B cell (primary cell): Measurements from ENCODE around the gene EIF4ENIF1. TPM values are rescaled to one million over a fixed set of nuclear protein-coding genes. Genes with fewer than 3 reads are reported as not detected.

Experiments used
- ATAC-seq: fragments of 200-7000 bp; cut with Tn5 transposase; one replicate; pipeline ENCODE4 v1.10.0; 2021; ENCODE audit warnings: low read depth, mild to moderate bottlenecking, moderate number of reproducible peaks, moderate library complexity
- CTCF ChIA-PET: fragments of 350-600 bp; sonication (Branson Sonifier 250); formaldehyde crosslinking; loops from one replicate; lab custom pipeline; 2021; ENCODE audit warnings: antibody characterized with exemption, inconsistent platforms; lab: Charles Lee
- POLR2A ChIA-PET: fragments of 350-600 bp; sonication (Branson Sonifier 250); formaldehyde crosslinking; loops from one replicate; lab custom pipeline; 2021; ENCODE audit warnings: antibody characterized with exemption; lab: Charles Lee
- DNase-seq: peaks from one replicate; pipeline ENCODE4 v3.0.0; 2013
- H2AFZ ChIP-seq: 2 replicates; pipeline ENCODE4 v1.6.1; 2012; ENCODE audit warnings: mild to moderate bottlenecking, low read depth, low read length; ENCODE audit not compliant: insufficient read depth, poor library complexity, severe bottlenecking
- H3K27ac ChIP-seq, 2 donors: 1 replicate in 1 of 2; 2 replicates in 1 of 2; pipeline ENCODE4 v1.5.1; 2012 to 2013; ENCODE audit warnings: low read length in 2 of 2, mild to moderate bottlenecking in 2 of 2, moderate library complexity in 1 of 2
- H3K27me3 ChIP-seq, 4 experiments: fragments of 200-600 bp in 1 of 4; sonication (generic) in 1 of 4; replicated peaks in 1 of 4; 1 replicate in 2 of 4; 2 replicates in 2 of 4; pipeline versions ENCODE4 v1.6.1 to v1.7.0; 2013 to 2016; ENCODE audit warnings: low read length in 3 of 4, mild to moderate bottlenecking in 2 of 4, mixed read lengths in 1 of 4, moderate library complexity in 1 of 4; ENCODE audit not compliant: insufficient read depth in 4 of 4, control insufficient read depth in 3 of 4; ENCODE audit errors: control extremely low read depth in 1 of 4
- H3K36me3 ChIP-seq, 2 experiments: replicated peaks in 1 of 2; 1 replicate in 1 of 2; 2 replicates in 1 of 2; pipeline versions ENCODE4 v1.6.1 to v1.7.1; 2013; ENCODE audit warnings: low read length in 1 of 2; ENCODE audit not compliant: insufficient read depth in 2 of 2, control insufficient read depth in 1 of 2; ENCODE audit errors: control extremely low read depth in 1 of 2, extremely low read depth in 1 of 2
- H3K4me1 ChIP-seq, 2 donors: fragments of 200-600 bp in 1 of 2; sonication (generic) in 1 of 2; 1 replicate in 1 of 2; 2 replicates in 1 of 2; pipeline versions ENCODE4 v1.5.1 to v1.6.1; 2013 to 2017; ENCODE audit warnings: low read length in 2 of 2; ENCODE audit not compliant: control insufficient read depth in 2 of 2, insufficient read depth in 2 of 2
- H3K4me2 ChIP-seq: replicated peaks from 2 replicates; pipeline ENCODE3; 2012; ENCODE audit warnings: mild to moderate bottlenecking, low read depth, low read length; ENCODE audit not compliant: poor library complexity, severe bottlenecking
- H3K4me3 ChIP-seq, 5 experiments: fragments of 200-600 bp in 1 of 5; sonication (generic) in 1 of 5; 1 replicate in 3 of 5; 2 replicates in 2 of 5; pipeline versions ENCODE4 v1.5.1 to v1.7.0; 2011 to 2016; ENCODE audit warnings: low read length in 4 of 5, mild to moderate bottlenecking in 4 of 5, low read depth in 2 of 5, control low read depth in 1 of 5, moderate library complexity in 1 of 5; ENCODE audit not compliant: insufficient read depth in 1 of 5; ENCODE audit errors: control extremely low read depth in 1 of 5, extremely low read depth in 1 of 5
- H3K79me2 ChIP-seq: fragments of 200-600 bp; sonication (generic); one replicate; pipeline ENCODE4 v1.6.0; 2016; ENCODE audit warnings: low read length; ENCODE audit not compliant: control insufficient read depth, insufficient read depth
- H3K9ac ChIP-seq: fragments of 200-600 bp; sonication (generic); 2 replicates; pipeline ENCODE4 v1.6.1; 2017; ENCODE audit warnings: mild to moderate bottlenecking, low read length, moderate library complexity
- H3K9me3 ChIP-seq, 3 donors: one replicate each; pipeline versions ENCODE4 v1.6.1 to v1.7.1; 2013; ENCODE audit warnings: low read length in 2 of 3; ENCODE audit not compliant: control insufficient read depth in 2 of 3, insufficient read depth in 1 of 3; ENCODE audit errors: control extremely low read depth in 1 of 3
- H4K20me1 ChIP-seq: 2 replicates; pipeline ENCODE4 v1.6.0; 2012; ENCODE audit warnings: mild to moderate bottlenecking, low read length; ENCODE audit not compliant: insufficient read depth, control insufficient read depth, poor library complexity, severe bottlenecking
- H3K27ac Mint-ChIP-seq: one replicate; pipeline ENCODE4 v1.8.0; 2021; ENCODE audit warnings: mixed read lengths
- H3K27me3 Mint-ChIP-seq: one replicate; pipeline ENCODE4 v1.8.0; 2021; ENCODE audit warnings: mixed read lengths
- H3K4me1 Mint-ChIP-seq: one replicate; pipeline ENCODE4 v1.8.0; 2021; ENCODE audit warnings: mixed read lengths
- H3K4me3 Mint-ChIP-seq: one replicate; pipeline ENCODE4 v1.8.0; 2021; ENCODE audit warnings: mixed read lengths
- H3K9me3 Mint-ChIP-seq: one replicate; pipeline ENCODE4 v1.8.0; 2022; ENCODE audit warnings: mixed read lengths; ENCODE audit not compliant: insufficient read depth
- CTCF ChIP-seq: fragments of 200-600 bp; IDR thresholded peaks from one replicate; pipeline ENCODE4 v1.8.0; 2022; ENCODE audit warnings: antibody characterized with exemption, mild to moderate bottlenecking
- EZH2 ChIP-seq: IDR thresholded peaks from 2 replicates; pipeline ENCODE4 v1.6.1; 2012; ENCODE audit warnings: borderline replicate concordance, low read depth, mild to moderate bottlenecking, moderate library complexity, low read length; ENCODE audit not compliant: insufficient read depth, poor library complexity, severe bottlenecking
- WGBS: methylation state at CpG from one replicate; pipeline ENCODE4 v1.1.5; 2013; ENCODE audit warnings: missing lambda C conversion rate; ENCODE audit not compliant: insufficient coverage; 5-methylcytosine and 5-hydroxymethylcytosine counted together
- intact Hi-C: fragments of 100-400 bp; cut with micrococcal nuclease; formaldehyde crosslinking; loops from one replicate; pipeline ENCODE4 v1.10.0; 2022
- polyA plus RNA-seq: library from polyadenylated mRNA; depleted of rRNA; stranded (reverse); fragments of >200 nt; gene quantifications from 2 replicates; pipeline ENCODE4 v1.2.3, GENCODE V29; 2012
- total RNA-seq, 2 donors: library from RNA; stranded (reverse); fragments of 120-200 nt in 1 of 2; gene quantifications; 1 replicate in 1 of 2; 2 replicates in 1 of 2; pipeline versions ENCODE4 v1.2.3 to v1.2.4, GENCODE V29; 2013 to 2022

EIF4ENIF1 gene
- total and polyA plus RNA-seq, 2 donors (not counting 1 experiment from before 2014, with no cell fraction given): 29.4 to 58.3 TPM

GRCh38 chr22:31477329-31477728, 12.3 kb downstream of the EIF4ENIF1 start:
- intact Hi-C loops: loop anchor here (1.0 to 10.0 kb wide), 3 partner anchors 12 to 47 kb away; partner anchors contain the start of genes EIF4ENIF1 and SFI1
- peak; percentile 64 for DNase-seq
- H3K9me3 Mint-ChIP-seq: no peaks in the 10 kb centered on the region
- Histone ChIP-seq H3K4me3 (no peak overlapping the region), H3K9me3 (no peaks in the 10 kb centered on the region), H3K9ac (no peak overlapping the region), H4K20me1 (peaks cover 33% of the 10 kb centered on the region), H3K4me2 (peak overlapping the region; percentile 37), H2AFZ (peak overlapping the region; percentile 24), H3K27me3 (no peaks in the 10 kb centered on the region), H3K27ac (peak overlapping the region; percentile 17 to 52), H3K4me1 (peaks cover 13 to 17% of the 10 kb centered on the region in 2 donors), H3K36me3 (peaks cover 2 to 35% of the 10 kb centered on the region in 2 experiments), H3K79me2 (peaks cover 97% of the 10 kb centered on the region)
- H3K27me3 Mint-ChIP-seq: no peaks in the 10 kb centered on the region
- TF ChIP-seq EZH2 (no peak), CTCF (no peak)
- peak overlapping the region; percentile 79 for H3K27ac Mint-ChIP-seq
- CTCF ChIA-PET: interaction anchor here (0.6 to 2.0 kb wide), 7 partner anchors 11 to 315 kb away, joined by 3 to 8 read pairs (median 3); no protein-coding TSS in a partner anchor
- peak overlapping the region; percentile 44 for H3K4me3 Mint-ChIP-seq
- POLR2A ChIA-PET: interaction anchor here (0.6 to 1.6 kb wide), 3 partner anchors 11 to 470 kb away, joined by 3 to 9 read pairs (median 5); no protein-coding TSS in a partner anchor
- peaks cover 19% of the 10 kb centered on the region for H3K4me1 Mint-ChIP-seq
- WGBS: no CpG with 5 or more reads among the region's 4 CpGs
- ATAC-seq: peak; percentile 90

- Histone ChIP-seq H4K20me1 (peaks cover 28% of the 10 kb centered on the region), H2AFZ (no peak overlapping the region), H3K4me1 (peaks cover 13 to 17% of the 10 kb centered on the region in 2 donors), H3K36me3 (peaks cover 2 to 32% of the 10 kb centered on the region in 2 experiments), H3K9ac (no peak overlapping the region), H3K9me3 (no peaks in the 10 kb centered on the region), H3K4me3 (no peak overlapping the region), H3K4me2 (no peak overlapping the region), H3K79me2 (peaks cover 97% of the 10 kb centered on the region), H3K27ac (no peak overlapping the region), H3K27me3 (no peaks in the 10 kb centered on the region)
- Mint-ChIP-seq H3K9me3 (no peaks in the 10 kb centered on the region), H3K4me1 (peaks cover 21% of the 10 kb centered on the region), H3K27ac (no peak overlapping the region), H3K4me3 (no peak overlapping the region), H3K27me3 (no peaks in the 10 kb centered on the region)
- DNase-seq (no peak), ATAC-seq (no peak)
- ChIA-PET CTCF (interaction anchor here (1.6 kb wide), 1 partner anchor 13 kb away, joined by 4 read pairs; no protein-coding TSS in a partner anchor), POLR2A (no interaction called here)
- no peak for TF ChIP-seq CTCF
- no peak for TF ChIP-seq EZH2
- no CpG with 5 or more reads among the region's 3 CpGs for WGBS
- intact Hi-C loops: loop anchor here (2.0 to 10.0 kb wide), 2 partner anchors 21 to 49 kb away; partner anchors contain the start of gene SFI1
These were observed 13.8 kb downstream of the EIF4ENIF1 start for GRCh38 chr22:31475800-31476199.
